Dermis blood vessel endothelial cell (primary cell): ENCODE results near the gene LRRC2. TPM values are rescaled to one million over a fixed set of nuclear protein-coding genes. Genes with fewer than 3 reads are reported as not detected.
A peak's percentile ranks its signal among the peaks of the same experiment; 100 is the strongest.
"Not testable (repeated sequence)": the region's sequence is repeated elsewhere in the genome, so short reads cannot be mapped to it uniquely, and the experiment has no call there.

Source experiments
- DNase-seq: peaks from one replicate; pipeline ENCODE4 v3.0.0; 2010
- total RNA-seq: library from RNA; depleted of rRNA; stranded (reverse); fragments of >200 nt; gene quantifications from 2 replicates; pipeline ENCODE4 v1.2.3, GENCODE V29; 2014

The LRRC2 gene
- total RNA-seq, 1 donor from 2014 or later: under 0.01 TPM

DNA sequence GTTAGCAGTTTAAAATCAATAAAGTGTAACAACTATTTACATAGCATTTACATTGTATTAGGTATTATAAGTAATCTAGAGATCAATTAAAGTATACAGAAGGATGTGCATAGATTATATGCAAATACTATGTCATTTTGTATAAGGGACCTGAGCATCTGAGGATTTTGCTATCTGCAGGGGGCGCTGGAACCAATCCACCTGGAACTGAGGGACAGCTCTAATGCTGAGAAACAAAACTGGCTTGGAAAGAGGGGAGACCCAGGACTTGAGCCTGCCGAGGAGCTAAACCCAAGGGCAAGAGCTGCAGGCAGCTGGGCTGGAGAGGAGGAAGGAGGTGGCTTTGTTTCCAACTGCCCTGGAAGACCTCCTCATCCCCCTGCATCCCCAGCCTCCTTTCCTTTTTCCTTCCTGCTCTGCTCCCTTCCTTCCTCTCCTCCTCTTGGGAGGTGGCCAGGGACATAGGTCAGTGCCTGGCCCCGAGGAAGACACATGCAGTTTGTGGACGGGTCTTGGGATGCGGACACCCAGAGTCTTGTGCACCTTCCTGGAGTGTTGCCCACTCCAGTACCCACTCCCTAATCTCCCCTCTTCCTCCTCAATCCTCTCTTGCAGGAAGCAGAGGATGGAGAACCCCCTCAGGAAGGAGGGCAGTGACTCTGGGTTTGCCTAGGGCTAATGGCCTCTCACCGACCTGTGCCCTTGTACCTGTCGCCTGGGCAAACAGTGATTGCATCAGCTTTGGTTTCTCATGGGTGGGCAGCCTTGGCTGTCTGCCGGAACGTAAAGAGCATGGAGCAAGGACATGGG lies 69.2 kb downstream of the LRRC2 start:
- DNase-seq: peak; percentile 62

DNA sequence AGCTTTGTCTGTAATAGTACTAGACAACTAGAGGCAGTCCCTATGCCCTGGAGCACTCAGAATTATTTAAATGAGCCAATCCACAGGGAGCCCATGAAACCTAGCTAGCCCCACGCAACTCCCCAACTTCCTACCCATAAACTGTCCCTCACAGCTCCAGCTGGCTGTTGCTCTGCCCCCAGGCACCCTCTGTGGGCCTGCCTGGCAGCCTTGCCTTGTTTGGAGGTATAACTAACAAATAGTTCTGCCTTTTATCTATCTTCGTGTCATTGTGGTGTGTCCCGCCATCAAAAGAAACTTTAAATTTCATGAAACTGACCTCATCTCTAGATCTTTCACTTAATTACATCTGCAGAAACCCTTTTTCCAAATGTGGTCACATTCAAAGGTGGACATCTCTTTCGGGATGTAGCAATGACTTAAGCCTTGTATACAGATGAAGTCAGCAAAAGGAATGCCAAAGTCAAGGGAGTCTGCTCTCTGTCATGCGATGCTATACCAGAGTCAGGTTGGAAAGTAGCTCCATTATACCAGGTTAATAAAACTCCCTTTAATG lies 70.1 kb downstream of the LRRC2 start:
- DNase-seq: no peak

GRCh38 chr3:46494491-46494890 lies 71.6 kb downstream of the LRRC2 start:
- not testable (repeated sequence) for DNase-seq

DNA sequence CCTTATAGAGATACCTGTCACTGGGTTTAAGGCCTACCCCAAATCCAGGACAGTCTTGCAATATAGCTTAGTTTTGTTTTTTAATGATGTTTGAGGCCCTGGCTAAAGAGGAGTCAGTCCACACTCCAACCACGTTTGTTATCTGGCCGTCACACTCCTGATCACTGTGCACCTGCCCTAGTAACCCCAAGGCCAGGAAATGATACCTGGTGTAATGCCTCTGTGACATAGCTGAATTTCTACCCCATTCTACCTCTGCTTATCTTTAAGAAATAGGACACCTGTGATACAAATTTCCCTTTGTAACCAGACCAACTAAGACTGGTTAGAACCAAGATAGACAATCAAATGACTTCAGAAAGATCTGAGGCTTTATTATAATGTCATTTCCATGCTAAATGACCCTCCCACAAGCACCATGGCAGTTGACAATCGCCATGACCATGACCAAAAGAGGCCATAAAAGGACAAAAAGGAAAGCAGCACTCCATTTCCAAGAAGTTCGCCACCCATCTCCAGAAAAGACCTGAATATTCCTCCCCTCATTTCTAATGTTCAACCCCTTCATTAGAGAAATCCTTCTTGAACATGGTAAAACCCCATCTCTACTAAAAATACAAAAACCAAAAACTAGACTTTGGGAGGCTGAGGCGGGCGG lies 73.1 kb downstream of the LRRC2 start:
- no peak for DNase-seq

GRCh38 chr3:46491089-46492070 lies 74.7 kb downstream of the LRRC2 start:
- DNase-seq: no peak

GRCh38 chr3:46490338-46491084 lies 75.6 kb downstream of the LRRC2 start:
- no peak for DNase-seq

GRCh38 chr3:46489875-46490274 lies 76.2 kb downstream of the LRRC2 start:
- no peak for DNase-seq

GRCh38 chr3:46489381-46489780 lies 76.7 kb downstream of the LRRC2 start:
- DNase-seq: no peak

DNA sequence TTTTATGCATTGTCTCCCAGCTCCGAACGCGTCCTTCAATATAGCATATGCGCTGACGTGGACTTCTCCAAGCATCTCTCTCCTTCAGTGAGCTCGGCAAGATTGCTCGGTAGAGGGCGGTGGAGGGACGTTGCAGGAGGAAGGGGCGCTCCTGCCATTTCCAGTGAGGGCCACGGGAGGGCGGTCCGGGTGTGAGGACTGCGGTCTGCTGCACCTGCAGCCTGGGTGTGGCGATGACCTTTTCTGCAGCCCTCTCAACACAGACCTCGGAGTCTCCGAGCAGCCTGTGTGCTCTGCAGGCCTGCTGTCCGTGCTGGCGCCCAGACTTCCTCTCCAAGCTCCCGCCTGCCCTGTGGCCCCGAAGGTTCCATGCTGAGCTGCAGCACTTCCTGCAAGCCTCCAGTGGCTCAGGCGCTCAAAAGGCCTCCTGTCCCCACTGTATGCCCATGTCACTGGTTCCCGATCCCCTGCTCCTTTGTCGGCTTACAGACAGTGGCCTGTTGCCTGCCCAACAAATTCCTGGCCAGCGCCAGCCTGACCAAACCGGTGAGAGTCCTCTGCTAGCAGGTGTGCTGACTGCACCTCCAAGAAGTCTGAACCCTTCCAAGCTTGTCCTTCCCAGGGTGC lies 77.3 kb downstream of the LRRC2 start:
- DNase-seq: peak; percentile 94

DNA sequence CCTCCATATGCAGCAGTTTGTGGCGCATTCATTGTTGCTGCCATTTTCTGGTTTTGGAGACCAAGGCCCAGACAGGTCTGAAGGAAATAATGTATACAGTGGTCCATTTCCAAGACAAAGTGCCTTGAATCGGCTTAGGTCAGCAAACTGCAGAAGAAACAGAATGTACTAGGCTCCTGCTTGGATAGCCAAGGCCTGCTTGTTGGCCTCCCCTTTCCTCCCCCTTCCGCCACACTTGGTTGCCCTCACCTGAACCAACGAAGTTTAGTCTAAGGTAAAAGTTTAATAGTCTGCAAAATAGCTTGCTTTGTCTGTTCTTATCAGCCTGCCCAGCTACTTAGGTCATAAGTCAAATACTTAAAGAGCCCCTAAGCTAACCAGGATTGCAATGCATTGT lies 80.3 kb downstream of the LRRC2 start:
- DNase-seq: no peak

DNA sequence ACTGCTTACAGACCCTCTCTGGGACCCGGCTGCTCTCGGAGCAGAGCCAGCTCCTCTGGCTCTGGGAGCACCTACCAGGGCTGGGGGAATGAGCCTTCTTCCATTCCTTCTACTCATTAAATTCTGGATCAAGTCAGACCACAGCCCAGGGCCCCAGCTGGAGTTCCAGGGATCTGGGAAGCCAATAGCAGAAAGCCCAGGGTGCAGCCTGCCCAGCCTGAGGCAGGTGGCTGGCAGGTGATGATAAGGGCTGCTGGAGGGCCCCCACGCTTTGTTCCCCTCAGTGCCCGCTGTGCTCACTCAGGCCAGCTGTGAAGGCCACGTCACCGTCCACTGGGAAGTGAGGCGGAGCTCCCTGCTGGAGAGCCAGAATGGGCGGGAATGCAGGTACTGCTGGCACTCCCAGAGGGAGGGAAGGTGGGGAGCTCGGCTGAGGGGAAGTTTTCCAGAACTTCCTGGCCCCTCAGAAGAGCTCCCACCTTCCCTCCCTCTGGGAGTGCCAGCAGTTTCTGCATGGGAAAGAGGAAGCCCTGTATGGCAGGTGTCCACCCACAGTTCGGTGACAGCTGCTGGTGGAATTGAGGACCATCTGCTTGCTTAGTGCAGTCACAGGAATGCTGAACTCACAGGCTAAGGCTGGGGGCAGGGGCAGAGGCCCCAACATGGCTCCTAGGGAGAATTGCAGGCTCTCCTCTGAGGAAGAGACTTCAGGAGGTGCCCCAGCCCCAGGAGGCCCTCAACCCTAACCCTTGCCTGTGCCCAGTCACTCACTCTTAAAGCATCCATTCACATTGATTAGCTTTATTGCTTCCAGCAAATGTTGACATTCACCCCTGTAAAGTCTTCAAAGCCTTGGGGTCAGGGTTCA lies 81.0 kb downstream of the LRRC2 start:
- DNase-seq: no peak

GRCh38 chr3:46484388-46484787 lies 81.7 kb downstream of the LRRC2 start:
- DNase-seq: no peak

- DNase-seq: no peak
Observed at GRCh38 chr3:46483825-46484224, 82.3 kb downstream of the LRRC2 start.

DNA sequence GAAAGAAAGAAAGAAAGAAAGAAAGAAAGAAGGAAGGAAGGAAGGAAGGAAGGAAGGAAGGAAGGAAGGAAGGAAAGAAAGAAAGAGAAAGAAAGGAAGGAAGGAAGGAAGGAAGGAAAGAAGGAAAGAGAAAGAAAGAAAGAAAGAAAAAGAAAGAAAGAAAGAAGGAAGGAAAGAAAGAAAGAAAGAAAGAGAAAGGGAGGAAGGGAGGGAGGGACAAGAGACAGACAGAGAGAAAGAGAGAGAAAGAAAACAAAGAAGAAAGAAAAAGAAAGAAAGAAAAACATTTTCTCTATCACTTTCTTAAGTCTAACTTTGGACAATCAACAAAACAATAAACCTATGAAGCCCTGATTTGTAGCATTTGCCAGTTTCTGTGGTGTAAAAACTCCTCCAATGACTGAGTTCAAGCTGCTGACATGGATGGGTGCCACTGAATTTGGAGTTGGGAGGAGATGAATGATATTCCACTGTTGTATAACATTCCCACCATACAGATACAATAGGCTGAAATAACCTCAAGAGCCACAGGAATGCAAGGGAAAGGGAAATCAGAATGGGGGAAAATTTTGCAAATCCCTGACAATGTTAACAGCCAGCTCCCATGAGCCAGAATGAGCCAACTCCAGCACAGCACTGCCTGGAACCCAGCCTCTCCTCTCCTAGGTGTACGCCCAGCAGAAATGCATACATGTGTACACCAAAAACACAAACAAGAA lies 83.3 kb downstream of the LRRC2 start:
- DNase-seq: no peak

DNA sequence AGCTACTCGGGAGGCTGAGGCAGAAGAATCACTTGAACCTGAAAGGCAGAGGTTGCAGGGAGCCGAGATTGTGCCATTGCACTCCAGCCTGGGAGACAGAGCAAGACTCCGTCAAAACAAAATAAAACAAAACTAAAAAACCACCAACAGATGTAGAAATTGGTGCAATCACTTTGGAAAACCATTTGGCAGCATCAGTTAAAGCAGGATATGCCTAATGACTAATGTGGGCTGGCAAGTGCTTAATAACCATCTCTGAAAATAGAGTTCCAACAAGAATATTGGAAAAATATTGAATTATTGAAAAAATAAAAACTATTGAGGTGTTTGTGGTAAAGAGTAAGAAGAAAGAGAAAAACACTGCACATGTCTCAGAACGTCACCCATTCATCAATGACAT lies 84.5 kb downstream of the LRRC2 start:
- DNase-seq: no peak

GRCh38 chr3:46480491-46481195 lies 85.5 kb downstream of the LRRC2 start:
- no peak for DNase-seq

GRCh38 chr3:46479696-46480095 lies 86.4 kb downstream of the LRRC2 start:
- no peak for DNase-seq

- no peak for DNase-seq
Observed at GRCh38 chr3:46479021-46479420, 87.1 kb downstream of the LRRC2 start.

- no peak for DNase-seq
Observed at GRCh38 chr3:46478341-46478740, 87.8 kb downstream of the LRRC2 start.
